Activated CD8-positive, alpha-beta memory T cell treated with anti-CD3 and anti-CD28 coated beads, Interleukin-2, amount 10 ng/mL, durations not matched to agents 7 days and 5 days (primary cell): ENCODE measurements around the gene ANKRD24. TPM values are rescaled to one million over a fixed set of nuclear protein-coding genes. Genes with fewer than 3 reads are reported as not detected.
A peak's percentile ranks its signal among the peaks of the same experiment; 100 is the strongest.
"Not testable (repeated sequence)": the region's sequence is repeated elsewhere in the genome, so short reads cannot be mapped to it uniquely, and the experiment has no call there.

Experiments
- ATAC-seq: fragments of 150-1000 bp; cut with Tn5 transposase; one replicate; pipeline ENCODE4 v1.10.0; 2021; ENCODE audit warnings: moderate library complexity
- CTCF ChIA-PET: fragments of 350-600 bp; sonication (Branson Sonifier 250); formaldehyde crosslinking; loops from one replicate; lab custom pipeline; 2021; ENCODE audit warnings: antibody characterized with exemption; lab: Charles Lee
- DNase-seq: peaks from one replicate; pipeline ENCODE4 v3.0.0-alpha.2; 2020
- H3K27ac Mint-ChIP-seq: one replicate; pipeline ENCODE4 v1.8.0; 2021; ENCODE audit warnings: mild to moderate bottlenecking, mixed read lengths
- H3K27me3 Mint-ChIP-seq: one replicate; pipeline ENCODE4 v1.8.0; 2021; ENCODE audit warnings: mixed read lengths
- H3K36me3 Mint-ChIP-seq: one replicate; pipeline ENCODE4 v1.8.0; 2021; ENCODE audit warnings: mild to moderate bottlenecking, mixed read lengths
- H3K4me1 Mint-ChIP-seq: one replicate; pipeline ENCODE4 v1.8.0; 2021; ENCODE audit warnings: mixed read lengths
- H3K4me3 Mint-ChIP-seq: one replicate; pipeline ENCODE4 v1.8.0; 2021; ENCODE audit warnings: mild to moderate bottlenecking, moderate library complexity, mixed read lengths
- H3K9me3 Mint-ChIP-seq: one replicate; pipeline ENCODE4 v1.8.0; 2022; ENCODE audit warnings: low read depth, mixed read lengths
- total RNA-seq, 2 experiments: library from RNA; stranded (reverse); gene quantifications; one replicate each; pipeline ENCODE4 v1.2.3, GENCODE V29; 2021

Gene ANKRD24
- total RNA-seq, 2 experiments from 2014 or later: 0.82 to 1.4 TPM

GRCh38 chr19:4260613-4261191 is 78.2 kb downstream of the ANKRD24 start:
- CTCF ChIA-PET: interaction anchor here (2.2 kb wide), 1 partner anchor 92 kb away, joined by 6 read pairs; no protein-coding TSS in a partner anchor
- H3K4me1 Mint-ChIP-seq: peaks cover 23% of the 10 kb centered on the region

GRCh38 chr19:4264812-4265211 is 82.3 kb downstream of the ANKRD24 start:
- DNase-seq (no peak), ATAC-seq (peak; percentile 46)
- H3K4me3 Mint-ChIP-seq: peak overlapping the region; percentile 30
- peaks cover 30% of the 10 kb centered on the region for H3K36me3 Mint-ChIP-seq
- CTCF ChIA-PET: interaction anchor here (0.6 to 7.9 kb wide), 6 partner anchors 34 to 277 kb away, joined by 3 to 125 read pairs (median 4); partner anchors contain the start of gene MPND
- peak overlapping the region; percentile 88 for H3K27ac Mint-ChIP-seq
- no peaks in the 10 kb centered on the region for H3K27me3 Mint-ChIP-seq
- H3K9me3 Mint-ChIP-seq: no peaks in the 10 kb centered on the region
- peaks cover 36% of the 10 kb centered on the region for H3K4me1 Mint-ChIP-seq

More at GRCh38 chr19:4260613-4261191, 78.2 kb downstream of the ANKRD24 start:
- no peak for ATAC-seq
- no peak for DNase-seq
- Mint-ChIP-seq H3K9me3 (no peaks in the 10 kb centered on the region), H3K36me3 (peaks cover 34% of the 10 kb centered on the region), H3K27me3 (no peaks in the 10 kb centered on the region), H3K4me3 (no peak overlapping the region), H3K27ac (peak overlapping the region; percentile 48)

- Mint-ChIP-seq H3K9me3 (no peaks in the 10 kb centered on the region), H3K4me1 (peaks cover 36% of the 10 kb centered on the region), H3K4me3 (no peak overlapping the region), H3K27ac (peak overlapping the region; percentile 50), H3K36me3 (peaks cover 30% of the 10 kb centered on the region), H3K27me3 (no peaks in the 10 kb centered on the region)
- ATAC-seq (no peak), DNase-seq (no peak)
- CTCF ChIA-PET: interaction anchor here (0.6 to 7.9 kb wide), 46 partner anchors 9 to 1316 kb away, joined by 3 to 125 read pairs (median 5); partner anchors contain the start of genes CHAF1A, FSD1, MPND and SH3GL1
These were observed 83.9 kb downstream of the ANKRD24 start for GRCh38 chr19:4266253-4267000.

GRCh38 chr19:4267101-4267900 is 84.8 kb downstream of the ANKRD24 start:
- H3K4me3 Mint-ChIP-seq: no peak overlapping the region
- peaks cover 38% of the 10 kb centered on the region for H3K36me3 Mint-ChIP-seq

GRCh38 chr19:4267901-4268815 is 85.7 kb downstream of the ANKRD24 start:
- Mint-ChIP-seq H3K9me3 (no peaks in the 10 kb centered on the region), H3K4me1 (peaks cover 35% of the 10 kb centered on the region), H3K27ac (no peak overlapping the region), H3K27me3 (no peaks in the 10 kb centered on the region), H3K36me3 (peaks cover 37% of the 10 kb centered on the region), H3K4me3 (no peak overlapping the region)
- DNase-seq (no peak), ATAC-seq (no peak)
- CTCF ChIA-PET: interaction anchor here (0.7 to 7.9 kb wide), 35 partner anchors 10 to 741 kb away, joined by 3 to 125 read pairs (median 7); partner anchors contain the start of genes CHAF1A, FSD1, MPND and SH3GL1

More at GRCh38 chr19:4267101-4267900, 84.8 kb downstream of the ANKRD24 start:
- Mint-ChIP-seq H3K27me3 (no peaks in the 10 kb centered on the region), H3K4me1 (peaks cover 36% of the 10 kb centered on the region), H3K27ac (peak overlapping the region; percentile 35), H3K9me3 (no peaks in the 10 kb centered on the region)
- ATAC-seq: peak; percentile 69
- DNase-seq: peak; percentile 75
- CTCF ChIA-PET: interaction anchor here (0.6 to 7.9 kb wide), 57 partner anchors 8 to 1317 kb away, joined by 3 to 125 read pairs (median 4); partner anchors contain the start of genes CHAF1A, FSD1, MPND and SH3GL1

GRCh38 chr19:4268816-4269430 is 86.4 kb downstream of the ANKRD24 start:
- no peak for DNase-seq
- no peak overlapping the region for H3K27ac Mint-ChIP-seq

GRCh38 chr19:4272894-4273293 is 90.4 kb downstream of the ANKRD24 start:
- Mint-ChIP-seq H3K9me3 (no peaks in the 10 kb centered on the region), H3K36me3 (peaks cover 19% of the 10 kb centered on the region), H3K27me3 (peaks cover 5% of the 10 kb centered on the region), H3K4me3 (no peak overlapping the region), H3K27ac (no peak overlapping the region), H3K4me1 (no peaks in the 10 kb centered on the region)
- DNase-seq (no peak), ATAC-seq (no peak)
- CTCF ChIA-PET: interaction anchor here (0.8 kb wide), 1 partner anchor 80 kb away, joined by 3 read pairs; no protein-coding TSS in a partner anchor

More at GRCh38 chr19:4268816-4269430, 86.4 kb downstream of the ANKRD24 start:
- Mint-ChIP-seq H3K4me3 (no peak overlapping the region), H3K4me1 (peaks cover 29% of the 10 kb centered on the region), H3K9me3 (no peaks in the 10 kb centered on the region), H3K27me3 (no peaks in the 10 kb centered on the region), H3K36me3 (peaks cover 34% of the 10 kb centered on the region)
- CTCF ChIA-PET: interaction anchor here (1.1 to 7.9 kb wide), 9 partner anchors 9 to 256 kb away, joined by 4 to 125 read pairs (median 19); partner anchors contain the start of genes MPND and STAP2
- ATAC-seq: no peak

GRCh38 chr19:4274321-4274686 is 91.8 kb downstream of the ANKRD24 start:
- not testable (repeated sequence) for H3K4me3 Mint-ChIP-seq, H3K4me1 Mint-ChIP-seq, H3K27ac Mint-ChIP-seq, DNase-seq, H3K9me3 Mint-ChIP-seq, ATAC-seq
- H3K27me3 Mint-ChIP-seq: peaks cover 14% of the 10 kb centered on the region
- CTCF ChIA-PET: interaction anchor here (1.0 kb wide), 1 partner anchor 19 kb away, joined by 3 read pairs; no protein-coding TSS in a partner anchor
- H3K36me3 Mint-ChIP-seq: peaks cover 16% of the 10 kb centered on the region

Other genes starting within 250 kb of the ANKRD24 start
- gene NMRK2, start 249.6 kb upstream of the ANKRD24 start, total RNA-seq: not detected
- gene DAPK3, start 211.6 kb upstream of the ANKRD24 start, total RNA-seq: 10 to 100 TPM; 49.3 to 53.0 TPM
- gene EEF2, start 197.2 kb upstream of the ANKRD24 start, total RNA-seq: 1,000 to 10,000 TPM; 1,382 to 1,952 TPM
- gene PIAS4, start 175.0 kb upstream of the ANKRD24 start, total RNA-seq: 10 to 100 TPM; 34.0 to 39.4 TPM
- 10 to 100 TPM; 67.4 to 72.6 TPM for gene ZBTB7A, start 115.8 kb upstream of the ANKRD24 start, total RNA-seq
- gene MAP2K2, start 58.6 kb upstream of the ANKRD24 start, total RNA-seq: 100 to 1,000 TPM; 201 to 238 TPM
- gene CREB3L3, start 29.1 kb upstream of the ANKRD24 start, total RNA-seq: under 1 TPM in 1 of 2 experiments, not detected in 1; 0.75 TPM
- gene SIRT6, start 126 bp upstream of the ANKRD24 start, total RNA-seq: 10 to 100 TPM; 37.5 to 37.8 TPM
- gene EBI3, start 46.8 kb downstream of the ANKRD24 start, total RNA-seq: 10 to 100 TPM in 1 of 2 experiments, 1 to 10 TPM in 1; 2.6 to 14.7 TPM
- gene YJU2, start 64.4 kb downstream of the ANKRD24 start, total RNA-seq: 10 to 100 TPM; 26.8 to 32.1 TPM
- not detected for gene SHD, start 96.6 kb downstream of the ANKRD24 start, total RNA-seq
- gene TMIGD2, start 119.7 kb downstream of the ANKRD24 start, total RNA-seq: 10 to 100 TPM; 29.8 to 40.7 TPM
- gene FSD1, start 121.9 kb downstream of the ANKRD24 start, total RNA-seq: 10 to 100 TPM; 24.7 to 30.6 TPM
- 1 to 10 TPM; 8.8 to 9.6 TPM for gene STAP2, start 156.1 kb downstream of the ANKRD24 start, total RNA-seq
- 10 to 100 TPM; 24.1 to 25.4 TPM for gene MPND, start 160.9 kb downstream of the ANKRD24 start, total RNA-seq
- 10 to 100 TPM; 43.3 to 57.7 TPM for gene SH3GL1, start 217.9 kb downstream of the ANKRD24 start, total RNA-seq
- 100 to 1,000 TPM; 118 to 126 TPM for gene CHAF1A, start 220.0 kb downstream of the ANKRD24 start, total RNA-seq